ENCODE results near the gene CA4.

GRCh38 chr17:60155427-60155814 lies 5.6 kb downstream of the CA4 start:
- TF ChIP-seq CTCF (IDR thresholded peaks at IDR 0.05; ENCODE audit: control extremely low read depth in 1 of 3, insufficient read depth in 1 of 3, low read depth in 1 of 3, low read length in 3 of 3) (no peak), SP1 (IDR thresholded peaks at IDR 0.05; ENCODE audit: low read depth, low read length) (no peak), ASH2L (IDR thresholded peaks at IDR 0.05; ENCODE audit: low read length) (peak; percentile 38), SP2 (IDR thresholded peaks at IDR 0.05; ENCODE audit: low read length) (no peak), RFX5 (IDR thresholded peaks at IDR 0.05; ENCODE audit: borderline replicate concordance, low read depth, low read length) (no peak)
- TF ChIP-seq, protein P1, sequence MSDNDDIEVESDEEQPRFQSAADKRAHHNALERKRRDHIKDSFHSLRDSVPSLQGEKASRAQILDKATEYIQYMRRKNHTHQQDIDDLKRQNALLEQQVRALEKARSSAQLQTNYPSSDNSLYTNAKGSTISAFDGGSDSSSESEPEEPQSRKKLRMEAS (IDR thresholded peaks at IDR 0.05) = no peak
